ENCODE measurements around the gene UBE2E2.

DNA sequence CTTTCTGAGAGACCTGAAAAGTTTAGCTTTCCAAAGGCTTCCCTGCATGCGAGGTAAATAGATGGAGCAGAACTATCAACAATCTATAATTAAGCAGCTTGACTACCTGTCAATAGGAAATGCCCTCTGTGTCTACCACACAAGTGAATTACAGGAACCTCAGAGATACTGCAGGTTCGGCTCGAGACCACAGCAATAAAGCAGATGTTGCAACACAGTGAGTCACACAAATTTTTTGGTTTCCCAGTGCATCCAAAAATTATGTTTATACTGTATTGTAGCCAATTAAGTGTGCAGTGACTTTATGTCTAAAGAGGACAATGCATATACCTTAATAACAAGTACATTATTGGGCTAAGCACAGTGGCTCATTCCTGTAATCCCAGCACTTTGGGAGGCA is 252.0 kb downstream of the UBE2E2 start:
- TF ChIP-seq, protein P1, sequence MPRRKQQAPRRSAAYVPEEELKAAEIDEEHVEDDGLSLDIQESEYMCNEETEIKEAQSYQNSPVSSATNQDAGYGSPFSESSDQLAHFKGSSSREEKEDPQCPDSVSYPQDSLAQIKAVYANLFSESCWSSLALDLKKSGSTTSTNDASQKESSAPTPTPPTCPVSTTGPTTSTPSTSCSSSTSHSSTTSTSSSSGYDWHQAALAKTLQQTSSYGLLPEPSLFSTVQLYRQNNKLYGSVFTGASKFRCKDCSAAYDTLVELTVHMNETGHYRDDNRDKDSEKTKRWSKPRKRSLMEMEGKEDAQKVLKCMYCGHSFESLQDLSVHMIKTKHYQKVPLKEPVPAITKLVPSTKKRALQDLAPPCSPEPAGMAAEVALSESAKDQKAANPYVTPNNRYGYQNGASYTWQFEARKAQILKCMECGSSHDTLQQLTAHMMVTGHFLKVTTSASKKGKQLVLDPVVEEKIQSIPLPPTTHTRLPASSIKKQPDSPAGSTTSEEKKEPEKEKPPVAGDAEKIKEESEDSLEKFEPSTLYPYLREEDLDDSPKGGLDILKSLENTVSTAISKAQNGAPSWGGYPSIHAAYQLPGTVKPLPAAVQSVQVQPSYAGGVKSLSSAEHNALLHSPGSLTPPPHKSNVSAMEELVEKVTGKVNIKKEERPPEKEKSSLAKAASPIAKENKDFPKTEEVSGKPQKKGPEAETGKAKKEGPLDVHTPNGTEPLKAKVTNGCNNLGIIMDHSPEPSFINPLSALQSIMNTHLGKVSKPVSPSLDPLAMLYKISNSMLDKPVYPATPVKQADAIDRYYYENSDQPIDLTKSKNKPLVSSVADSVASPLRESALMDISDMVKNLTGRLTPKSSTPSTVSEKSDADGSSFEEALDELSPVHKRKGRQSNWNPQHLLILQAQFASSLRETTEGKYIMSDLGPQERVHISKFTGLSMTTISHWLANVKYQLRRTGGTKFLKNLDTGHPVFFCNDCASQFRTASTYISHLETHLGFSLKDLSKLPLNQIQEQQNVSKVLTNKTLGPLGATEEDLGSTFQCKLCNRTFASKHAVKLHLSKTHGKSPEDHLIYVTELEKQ (tag by site-specific recombination; IDR thresholded peaks at IDR 0.05; ENCODE audit: borderline replicate concordance): no peak
- TF ChIP-seq ZNF510 (tag by site-specific recombination; IDR thresholded peaks at IDR 0.05; ENCODE audit: insufficient replicate concordance): no peak
- TF ChIP-seq MYNN (tag by site-specific recombination; IDR thresholded peaks at IDR 0.05; ENCODE audit: borderline replicate concordance): no peak
- TF ChIP-seq ZNF169 (tag by site-specific recombination; IDR thresholded peaks at IDR 0.05): no peak
- TF ChIP-seq YY1 (tag by site-specific recombination; IDR thresholded peaks at IDR 0.05): no peak
- TF ChIP-seq ZFHX2 (tag by site-specific recombination; conservative IDR thresholded peaks at IDR 0.05): no peak
- no peak for TF ChIP-seq ZNF48 (tag by site-specific recombination; IDR thresholded peaks at IDR 0.05)
- TF ChIP-seq ZBTB21 (tag by site-specific recombination; IDR thresholded peaks at IDR 0.05): no peak
- TF ChIP-seq, protein P2, sequence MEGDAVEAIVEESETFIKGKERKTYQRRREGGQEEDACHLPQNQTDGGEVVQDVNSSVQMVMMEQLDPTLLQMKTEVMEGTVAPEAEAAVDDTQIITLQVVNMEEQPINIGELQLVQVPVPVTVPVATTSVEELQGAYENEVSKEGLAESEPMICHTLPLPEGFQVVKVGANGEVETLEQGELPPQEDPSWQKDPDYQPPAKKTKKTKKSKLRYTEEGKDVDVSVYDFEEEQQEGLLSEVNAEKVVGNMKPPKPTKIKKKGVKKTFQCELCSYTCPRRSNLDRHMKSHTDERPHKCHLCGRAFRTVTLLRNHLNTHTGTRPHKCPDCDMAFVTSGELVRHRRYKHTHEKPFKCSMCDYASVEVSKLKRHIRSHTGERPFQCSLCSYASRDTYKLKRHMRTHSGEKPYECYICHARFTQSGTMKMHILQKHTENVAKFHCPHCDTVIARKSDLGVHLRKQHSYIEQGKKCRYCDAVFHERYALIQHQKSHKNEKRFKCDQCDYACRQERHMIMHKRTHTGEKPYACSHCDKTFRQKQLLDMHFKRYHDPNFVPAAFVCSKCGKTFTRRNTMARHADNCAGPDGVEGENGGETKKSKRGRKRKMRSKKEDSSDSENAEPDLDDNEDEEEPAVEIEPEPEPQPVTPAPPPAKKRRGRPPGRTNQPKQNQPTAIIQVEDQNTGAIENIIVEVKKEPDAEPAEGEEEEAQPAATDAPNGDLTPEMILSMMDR (tag by site-specific recombination; IDR thresholded peaks at IDR 0.05): no peak

Data from HEK293 (cell line).